Amniotic epithelial cell (primary cell): ENCODE data around the gene NBPF6.
A peak's percentile ranks its signal among the peaks of the same experiment; 100 is the strongest.
"Not testable (repeated sequence)": the region's sequence is repeated elsewhere in the genome, so short reads cannot be mapped to it uniquely, and the experiment has no call there.

Experiments
- DNase-seq: peaks from one replicate; pipeline ENCODE4 v3.0.0-alpha.2; 2010; ENCODE audit warnings: low read depth

The NBPF6 gene

DNA sequence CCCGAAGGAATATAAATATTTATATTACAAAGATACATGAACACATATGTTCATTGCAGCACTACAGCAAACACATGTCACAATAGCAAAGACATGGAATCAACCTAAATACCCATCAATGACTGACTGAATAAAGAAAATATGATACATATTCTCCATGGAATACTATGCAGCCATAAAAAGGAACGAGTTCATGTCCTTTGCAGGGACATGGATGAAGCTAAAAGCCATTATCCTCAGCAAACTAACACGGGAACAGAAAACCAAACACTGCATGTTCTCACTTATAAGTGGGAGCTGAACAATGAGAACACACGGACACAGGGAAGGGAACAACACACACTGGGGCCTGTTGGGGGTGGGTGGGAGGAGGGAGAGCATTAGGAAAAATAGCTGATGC is 46.7 kb downstream of the NBPF6 start:
- DNase-seq: not testable (repeated sequence)

DNA sequence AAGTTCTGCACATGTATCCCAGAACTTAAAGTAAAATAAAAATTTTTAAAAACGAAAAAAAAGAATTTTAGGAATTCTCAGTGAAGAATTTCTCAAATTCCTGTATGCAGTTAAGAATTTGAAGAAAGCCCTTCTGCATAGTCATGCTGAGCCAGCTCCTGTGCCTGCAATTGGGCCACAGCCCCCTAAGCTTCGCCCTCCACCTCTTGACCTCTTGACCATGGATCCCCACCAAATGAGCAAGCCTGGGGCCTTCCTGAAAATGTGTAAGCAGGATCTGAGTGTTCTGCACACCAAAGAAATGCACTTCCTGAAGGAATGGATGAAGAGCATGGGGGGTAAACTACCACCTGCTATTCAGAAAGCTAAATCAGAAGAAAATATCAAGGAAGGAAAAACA is 52.0 kb downstream of the NBPF6 start:
- no peak for DNase-seq

DNA sequence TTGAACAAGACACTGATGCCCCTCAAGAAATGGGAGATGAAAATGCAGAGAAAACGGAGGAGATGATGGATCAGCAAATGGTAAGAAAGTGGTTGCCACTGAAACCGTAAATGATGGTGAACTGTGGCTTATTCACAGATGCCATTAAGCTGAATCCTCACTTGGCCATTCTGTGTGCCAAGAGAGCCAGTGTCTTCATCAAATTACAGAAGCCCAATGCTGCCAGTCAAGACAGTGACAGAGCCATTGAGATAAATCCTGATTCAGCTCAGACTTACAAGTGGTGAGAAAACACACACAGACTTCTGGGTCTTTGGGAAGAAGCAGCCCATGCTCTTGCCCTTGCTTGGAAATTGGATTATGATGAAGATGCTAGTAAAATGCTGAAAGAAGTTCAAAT is 52.5 kb downstream of the NBPF6 start:
- DNase-seq: peak; percentile 22

DNA sequence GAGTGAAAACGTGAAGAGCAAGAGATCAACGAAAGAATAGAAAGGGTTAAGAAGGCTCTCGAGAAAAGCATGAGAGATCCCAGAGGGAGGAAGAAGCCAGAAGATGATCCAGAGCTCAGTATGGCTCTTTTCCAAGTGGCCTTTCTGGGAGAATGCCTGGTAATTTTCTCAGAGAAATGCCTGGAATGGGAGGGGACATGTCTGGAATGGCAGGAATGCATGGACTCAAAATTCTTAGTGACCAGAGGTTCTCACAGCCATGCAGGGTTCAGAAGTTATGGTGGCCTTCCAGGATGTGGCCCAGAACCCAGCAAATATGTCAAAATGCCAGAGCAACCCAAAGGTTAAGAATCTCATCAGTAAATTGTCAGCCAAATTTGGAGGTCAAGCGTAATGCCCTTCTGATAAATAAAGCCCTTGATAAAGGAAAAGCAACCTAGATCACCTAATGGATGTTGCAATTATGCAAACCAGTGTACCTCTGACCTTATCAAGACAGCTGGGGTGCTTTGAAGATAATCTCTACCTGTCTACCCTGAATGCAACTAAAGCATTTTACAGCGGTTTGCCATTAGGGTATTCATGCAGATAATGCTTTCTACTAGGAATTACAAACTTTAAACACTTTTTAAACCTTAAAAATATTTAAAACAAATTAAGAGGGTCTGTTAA is 53.1 kb downstream of the NBPF6 start:
- DNase-seq: peak; percentile 50

DNA sequence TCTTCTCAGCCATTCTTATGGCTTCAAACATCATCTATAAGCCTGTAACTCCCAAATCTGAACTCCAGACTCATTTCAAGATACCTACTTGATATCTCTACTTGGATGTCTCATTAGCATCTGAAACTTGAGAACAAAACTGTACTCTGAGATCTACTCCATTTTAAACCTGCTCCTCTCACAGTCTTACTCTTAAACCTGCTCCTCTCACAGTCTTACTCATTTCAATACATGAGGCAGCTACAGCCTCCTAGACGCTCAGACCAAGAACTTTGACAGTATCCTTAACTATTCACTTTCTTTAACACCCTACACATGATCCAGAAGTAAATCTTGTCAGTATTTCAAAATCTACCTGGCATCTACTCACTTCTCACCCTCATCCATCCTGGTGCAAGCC is 54.3 kb downstream of the NBPF6 start:
- DNase-seq: no peak

DNA sequence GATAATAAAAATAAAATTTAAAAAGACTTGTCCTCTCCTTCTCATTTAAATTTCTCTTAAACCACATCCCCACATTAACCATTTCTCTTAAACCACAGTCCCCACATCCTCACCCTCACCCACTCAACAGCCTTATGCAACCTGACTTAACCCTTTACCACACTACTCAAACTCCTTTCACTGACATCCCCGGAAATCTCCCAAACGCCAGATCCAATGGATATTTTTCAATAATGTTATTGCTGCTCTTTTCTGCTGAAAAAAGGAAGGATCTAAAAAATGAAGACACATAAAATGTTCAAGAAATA is 55.6 kb downstream of the NBPF6 start:
- DNase-seq: no peak

DNA sequence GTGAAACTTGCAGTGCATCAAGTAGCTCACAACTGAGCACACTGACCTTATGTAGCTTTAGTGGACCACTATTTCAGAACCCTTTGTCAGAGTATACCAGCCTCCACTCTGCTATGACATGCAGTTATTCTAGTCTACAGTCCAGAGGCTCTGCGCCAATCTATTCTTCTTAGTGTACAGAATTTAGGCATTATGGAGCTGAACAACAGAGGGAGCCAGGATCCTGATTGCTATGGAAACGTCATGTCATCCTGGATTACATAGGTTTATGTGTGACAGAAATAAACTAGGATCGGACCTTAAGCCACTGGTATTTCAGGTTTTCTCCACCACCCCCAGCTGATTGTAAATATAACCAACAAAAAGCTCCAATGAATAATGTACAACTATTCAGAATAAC is 61.6 kb downstream of the NBPF6 start:
- no peak for DNase-seq

DNA sequence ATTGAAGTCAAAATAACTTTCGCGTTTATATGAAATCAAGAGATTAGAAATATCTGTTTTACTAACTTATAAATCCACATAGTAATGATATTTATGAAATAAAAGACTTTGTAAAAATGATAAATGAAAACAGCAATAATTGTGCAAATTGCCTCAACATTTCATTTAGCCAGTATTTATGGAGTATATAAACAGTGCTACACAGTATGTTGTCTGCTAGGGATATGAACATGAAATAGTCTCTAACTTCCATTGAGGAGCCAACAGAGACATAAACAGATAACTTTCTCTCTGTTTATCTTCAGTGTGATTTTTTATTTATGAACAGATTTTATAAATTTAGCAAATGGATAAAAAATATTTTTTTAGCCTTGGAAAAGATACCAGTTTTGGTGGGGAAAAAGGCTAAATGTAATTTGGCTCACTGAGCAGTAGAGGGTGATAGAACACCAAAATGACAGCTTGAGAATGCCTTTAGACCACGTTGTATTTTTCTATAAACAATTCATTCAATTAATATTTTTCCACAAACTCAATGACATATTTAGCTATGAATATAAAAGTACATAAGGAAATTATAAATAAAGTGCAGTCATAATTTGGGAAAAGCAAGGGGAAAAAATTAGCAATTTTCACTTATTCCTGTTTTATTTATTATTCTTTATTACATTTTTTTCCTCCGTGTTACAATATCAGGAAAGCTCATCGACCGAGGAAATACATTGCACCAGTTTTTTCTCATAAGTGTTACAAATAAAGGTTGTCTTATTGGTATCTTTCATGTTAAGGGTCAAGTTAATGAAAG is 62.3 kb downstream of the NBPF6 start:
- DNase-seq: peak; percentile 34

DNA sequence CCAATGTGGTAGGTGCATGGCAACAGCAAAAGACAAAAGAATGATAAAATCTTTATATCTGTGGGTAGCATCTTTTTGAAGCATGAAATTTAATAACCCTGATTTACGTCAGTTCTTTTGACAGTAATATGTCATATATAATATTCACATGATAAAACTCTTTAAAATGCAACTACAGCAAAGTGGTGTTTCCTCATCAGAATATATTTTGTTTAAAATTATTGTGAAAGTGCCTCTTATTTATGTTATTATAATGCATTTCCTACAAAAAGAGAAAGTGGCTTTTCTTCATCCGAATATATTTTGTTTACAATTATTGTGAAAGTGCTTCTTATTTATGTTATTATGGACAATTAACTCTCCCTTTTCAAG is 62.9 kb downstream of the NBPF6 start:
- no peak for DNase-seq

DNA sequence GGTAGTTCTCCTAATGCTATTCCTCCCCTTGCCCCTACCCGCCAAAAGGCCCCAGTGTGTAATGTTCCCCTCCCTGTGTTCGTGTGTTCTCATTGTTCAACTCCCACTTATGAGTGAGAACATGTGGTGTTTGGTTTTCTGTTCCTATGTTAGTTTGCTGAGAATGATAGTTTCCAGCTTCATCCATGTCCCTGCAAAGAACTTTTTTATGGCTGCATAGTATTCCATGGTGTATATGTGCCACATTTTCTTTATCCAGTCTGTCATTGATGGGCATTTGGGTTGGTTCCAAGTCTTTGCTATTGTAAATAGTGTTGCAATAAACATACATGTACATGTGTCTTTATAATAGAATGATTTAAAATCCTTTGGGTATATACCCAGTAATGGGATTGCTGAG is 63.8 kb downstream of the NBPF6 start:
- DNase-seq: not testable (repeated sequence)

DNA sequence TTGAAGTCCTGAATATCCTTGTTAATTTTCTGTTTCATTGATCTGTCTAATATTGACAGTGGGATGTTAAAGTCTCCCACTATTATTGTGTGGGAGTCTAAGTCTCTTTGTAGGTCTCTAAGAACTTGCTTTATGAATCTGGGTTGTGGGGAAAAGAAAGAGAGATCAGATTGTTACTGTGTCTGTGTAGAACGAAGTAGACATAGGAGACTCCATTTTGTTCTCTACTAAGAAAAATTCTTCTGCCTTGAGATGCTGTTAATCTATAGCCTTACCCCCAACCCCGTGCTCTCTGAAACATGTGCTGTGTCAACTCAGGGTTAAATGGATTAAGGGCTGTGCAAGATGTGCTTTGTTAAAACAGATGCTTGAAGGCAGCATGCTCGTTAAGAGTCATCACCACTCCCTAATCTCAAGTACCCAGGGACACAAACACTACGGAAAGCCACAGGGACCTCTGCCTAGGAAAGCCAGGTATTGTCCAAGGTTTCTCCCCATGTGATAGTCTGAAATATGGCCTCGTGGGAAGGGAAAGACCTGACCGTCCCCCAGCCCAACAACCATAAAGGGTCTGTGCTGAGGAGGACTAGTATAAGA is 67.3 kb downstream of the NBPF6 start:
- DNase-seq: not testable (repeated sequence)
